Neuronal stem cell (in vitro differentiated cells): ENCODE data around the gene NDST1.
"Not testable (repeated sequence)": the region's sequence is repeated elsewhere in the genome, so short reads cannot be mapped to it uniquely, and the experiment has no call there.

Source experiments
- DNase-seq: peaks from one replicate; pipeline ENCODE4 v3.0.0-alpha.2; 2013; ENCODE audit warnings: low spot score
- H2AFZ ChIP-seq: one replicate; pipeline ENCODE4 v1.6.1; 2013; ENCODE audit warnings: mild to moderate bottlenecking, low read length, inconsistent platforms
- H2AK5ac ChIP-seq: 2 replicates; pipeline ENCODE4 v1.6.1; 2013; ENCODE audit warnings: low read depth, mild to moderate bottlenecking, inconsistent platforms, low read length, moderate library complexity, mixed read lengths
- H2BK120ac ChIP-seq: 2 replicates; pipeline ENCODE4 v1.6.1; 2013; ENCODE audit warnings: low read depth, mild to moderate bottlenecking, inconsistent platforms, low read length, moderate library complexity, mixed read lengths
- H2BK12ac ChIP-seq: one replicate; pipeline ENCODE4 v1.6.1; 2013; ENCODE audit warnings: low read length, inconsistent platforms
- H2BK15ac ChIP-seq: 2 replicates; pipeline ENCODE4 v1.6.1; 2013; ENCODE audit warnings: mild to moderate bottlenecking, low read length, inconsistent platforms, mixed read lengths
- H2BK5ac ChIP-seq: one replicate; pipeline ENCODE4 v1.6.1; 2013; ENCODE audit warnings: inconsistent platforms, mild to moderate bottlenecking, low read length, moderate library complexity
- H3K14ac ChIP-seq: one replicate; pipeline ENCODE4 v1.6.1; 2013; ENCODE audit warnings: low read length, inconsistent platforms
- H3K18ac ChIP-seq: 2 replicates; pipeline ENCODE4 v1.6.1; 2013; ENCODE audit warnings: low read length, inconsistent platforms
- H3K23ac ChIP-seq: 2 replicates; pipeline ENCODE4 v1.6.1; 2013; ENCODE audit warnings: low read depth, mild to moderate bottlenecking, mixed read lengths, low read length, inconsistent platforms; ENCODE audit not compliant: poor library complexity
- H3K27ac ChIP-seq: replicated peaks from 3 replicates; pipeline ENCODE4 v1.5.1; 2013; ENCODE audit warnings: low read length, inconsistent platforms
- H3K27me3 ChIP-seq, 3 experiments: 2 replicates each; pipeline ENCODE4 v1.6.1; 2013; ENCODE audit warnings: low read length in 3 of 3, mild to moderate bottlenecking in 2 of 3, inconsistent platforms in 1 of 3, low read depth in 1 of 3, mixed read lengths in 1 of 3, moderate library complexity in 1 of 3; ENCODE audit not compliant: control insufficient read depth in 3 of 3, insufficient read depth in 3 of 3
- H3K36me3 ChIP-seq, 2 donors: replicated peaks in 1 of 2; 2 replicates each; pipeline ENCODE4 v1.6.1; 2013; ENCODE audit warnings: low read length in 2 of 2; ENCODE audit not compliant: control insufficient read depth in 2 of 2, insufficient read depth in 2 of 2
- H3K4ac ChIP-seq: 2 replicates; pipeline ENCODE4 v1.6.1; 2013; ENCODE audit warnings: inconsistent platforms, mild to moderate bottlenecking, low read length, moderate library complexity
- H3K4me1 ChIP-seq, 2 donors: 1 replicate in 1 of 2; 2 replicates in 1 of 2; pipeline ENCODE4 v1.6.1; 2013; ENCODE audit warnings: low read length in 2 of 2, low read depth in 1 of 2; ENCODE audit not compliant: control insufficient read depth in 2 of 2, insufficient read depth in 1 of 2
- H3K4me2 ChIP-seq: one replicate; pipeline ENCODE4 v1.6.1; 2013; ENCODE audit warnings: mild to moderate bottlenecking, low read length, inconsistent platforms; ENCODE audit not compliant: insufficient read depth, poor library complexity, severe bottlenecking
- H3K4me3 ChIP-seq, 2 donors: 2 replicates each; pipeline ENCODE4 v1.5.1; 2013; ENCODE audit warnings: low read length in 2 of 2, mild to moderate bottlenecking in 2 of 2, inconsistent platforms in 1 of 2, moderate library complexity in 1 of 2
- H3K79me1 ChIP-seq: one replicate; pipeline ENCODE4 v1.6.1; 2013; ENCODE audit warnings: low read depth, mild to moderate bottlenecking, inconsistent platforms, low read length, moderate library complexity
- H3K9ac ChIP-seq: one replicate; pipeline ENCODE4 v1.6.1; 2013; ENCODE audit warnings: mild to moderate bottlenecking, low read depth, low read length, inconsistent platforms; ENCODE audit not compliant: poor library complexity
- H3K9me3 ChIP-seq, 2 donors: replicated peaks in 1 of 2; 2 replicates each; pipeline versions ENCODE3 to v1.6.1; 2013; ENCODE audit warnings: low read length in 2 of 2, mild to moderate bottlenecking in 2 of 2, inconsistent platforms in 1 of 2, low read depth in 1 of 2, mixed read lengths in 1 of 2, moderate library complexity in 1 of 2; ENCODE audit not compliant: control insufficient read depth in 2 of 2, insufficient read depth in 1 of 2
- H4K8ac ChIP-seq: one replicate; pipeline ENCODE4 v1.6.1; 2013; ENCODE audit warnings: low read depth, mild to moderate bottlenecking, inconsistent platforms, low read length, moderate library complexity
- H4K91ac ChIP-seq: one replicate; pipeline ENCODE4 v1.6.1; 2013; ENCODE audit warnings: low read length, low read depth, mild to moderate bottlenecking, inconsistent platforms; ENCODE audit not compliant: poor library complexity
- WGBS, 2 donors: extraction: QIAGEN DNeasy Blood & Tissue Kit; methylation state at CpG; one replicate each; pipeline ENCODE4 v1.1.7; 2013; ENCODE audit warnings: missing lambda C conversion rate in 2 of 2, mixed read lengths in 1 of 2; ENCODE audit not compliant: insufficient read length in 2 of 2, insufficient replicate concordance in 1 of 2; ENCODE audit errors: extremely low coverage in 2 of 2; 5-methylcytosine and 5-hydroxymethylcytosine counted together

Gene NDST1

GRCh38 chr5:150517272-150518152 lies 9.6 kb downstream of the NDST1 start:
- no peaks in the 10 kb centered on the region for H3K9me3 ChIP-seq
- H2BK120ac ChIP-seq = no peak overlapping the region
- no peak overlapping the region for H2BK15ac ChIP-seq
- no peak overlapping the region for H3K27ac ChIP-seq
- peak overlapping the region; percentile 10 for H2AK5ac ChIP-seq
- no peak overlapping the region for H3K14ac ChIP-seq
- no peak overlapping the region for H3K4me3 ChIP-seq
- no peak overlapping the region for H2AFZ ChIP-seq
- H3K4me2 ChIP-seq = no peak overlapping the region
- no CpG with 5 or more reads among the region's 13 CpGs for WGBS, 2 donors
- H3K4ac ChIP-seq = no peak overlapping the region
- no peak overlapping the region for H2BK5ac ChIP-seq
- DNase-seq = no peak
- H3K79me1 ChIP-seq = peaks cover 19% of the 10 kb centered on the region
- H3K23ac ChIP-seq = peak overlapping the region; percentile 52
- H3K9ac ChIP-seq = no peak overlapping the region
- no peak overlapping the region for H2BK12ac ChIP-seq
- no peak overlapping the region for H4K91ac ChIP-seq
- H3K36me3 ChIP-seq = peaks cover 11 to 48% of the 10 kb centered on the region in 2 donors
- peaks cover 2 to 5% of the 10 kb centered on the region in 2 donors for H3K4me1 ChIP-seq
- H3K27me3 ChIP-seq = no peaks in the 10 kb centered on the region
- H3K18ac ChIP-seq = no peak overlapping the region
- no peak overlapping the region for H4K8ac ChIP-seq

- not testable (repeated sequence) for H3K9ac ChIP-seq, H3K18ac ChIP-seq, H3K4me3 ChIP-seq, H4K8ac ChIP-seq, H3K14ac ChIP-seq, H2BK5ac ChIP-seq, H3K4ac ChIP-seq, H2AFZ ChIP-seq, H3K23ac ChIP-seq, H4K91ac ChIP-seq, H2BK15ac ChIP-seq, H3K27ac ChIP-seq, H2BK12ac ChIP-seq, H2BK120ac ChIP-seq, H3K9me3 ChIP-seq, H3K27me3 ChIP-seq, H3K4me2 ChIP-seq, DNase-seq, H2AK5ac ChIP-seq
- Histone ChIP-seq H3K4me1 (peaks cover under 1 to 14% of the 10 kb centered on the region in 2 donors), H3K79me1 (peaks cover 18% of the 10 kb centered on the region), H3K36me3 (peaks cover 11 to 60% of the 10 kb centered on the region in 2 donors)
- WGBS, 2 donors = no CpG with 5 or more reads among the region's 14 CpGs
These were observed 11.0 kb downstream of the NDST1 start for GRCh38 chr5:150518712-150519559.

GRCh38 chr5:150519560-150519945 lies 11.6 kb downstream of the NDST1 start:
- Histone ChIP-seq H2AK5ac (no peak overlapping the region), H3K36me3 (peaks cover 13 to 65% of the 10 kb centered on the region in 2 donors), H2BK120ac (no peak overlapping the region), H3K4me3 (no peak overlapping the region), H3K9ac (no peak overlapping the region), H2BK12ac (no peak overlapping the region), H4K8ac (no peak overlapping the region), H2BK15ac (no peak overlapping the region), H3K27ac (no peak overlapping the region), H2BK5ac (no peak overlapping the region), H3K4me2 (no peak overlapping the region), H4K91ac (no peak overlapping the region), H3K23ac (no peak overlapping the region), H3K14ac (peak overlapping the region; percentile 22), H3K4ac (no peak overlapping the region), H2AFZ (no peak overlapping the region), H3K27me3 (no peaks in the 10 kb centered on the region), H3K79me1 (peaks cover 21% of the 10 kb centered on the region), H3K9me3 (no peaks in the 10 kb centered on the region), H3K4me1 (peaks cover 0 to 14% of the 10 kb centered on the region in 2 donors), H3K18ac (peak overlapping the region; percentile 11)
- DNase-seq = no peak
- WGBS, 2 donors = no CpG with 5 or more reads among the region's 10 CpGs

DNA sequence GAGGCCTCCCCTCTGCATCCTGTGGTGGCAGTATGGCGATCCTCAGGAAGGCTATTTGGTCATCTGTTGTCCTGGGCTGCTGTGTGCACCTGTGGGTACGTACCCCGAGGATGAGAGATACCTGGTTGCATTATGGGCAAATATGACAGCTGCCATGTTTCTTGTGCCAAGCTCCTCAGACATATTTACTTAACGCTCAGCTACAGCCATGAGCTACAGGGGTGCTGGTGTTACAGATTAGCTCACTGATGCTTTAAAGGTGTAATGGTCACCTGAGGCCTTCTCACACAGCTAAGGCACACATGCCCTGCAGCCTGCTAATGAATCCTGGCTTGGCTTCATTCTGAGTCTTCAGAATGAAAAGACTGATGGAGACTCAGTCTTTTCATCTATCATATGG lies 12.0 kb downstream of the NDST1 start:
- no peak for DNase-seq
- Histone ChIP-seq H3K9me3 (no peaks in the 10 kb centered on the region), H3K4me1 (peaks cover under 1 to 15% of the 10 kb centered on the region in 2 donors), H2BK15ac (no peak overlapping the region), H2BK12ac (no peak overlapping the region), H4K8ac (no peak overlapping the region), H2BK5ac (no peak overlapping the region), H2BK120ac (no peak overlapping the region), H3K9ac (no peak overlapping the region), H3K27me3 (no peaks in the 10 kb centered on the region), H3K4ac (no peak overlapping the region), H3K23ac (no peak overlapping the region), H3K79me1 (peaks cover 23% of the 10 kb centered on the region), H3K18ac (peak overlapping the region; percentile 11), H2AK5ac (no peak overlapping the region), H3K36me3 (peaks cover 13 to 63% of the 10 kb centered on the region in 2 donors), H3K4me3 (no peak overlapping the region), H4K91ac (no peak overlapping the region), H3K4me2 (no peak overlapping the region), H3K27ac (no peak overlapping the region), H3K14ac (peak overlapping the region; percentile 22), H2AFZ (no peak overlapping the region)
- no CpG with 5 or more reads among the region's 4 CpGs for WGBS, 2 donors
